ENCODE measurements around the gene PHOSPHO2. TPM values are rescaled to one million over a fixed set of nuclear protein-coding genes. Genes with fewer than 3 reads are reported as not detected.

Gene PHOSPHO2
- total and polyA plus RNA-seq, 2 experiments from 2014 or later, result 8.3 to 8.7 TPM

- H3K4me3 Mint-ChIP-seq, result no peak overlapping the region
- ATAC-seq (no peak), DNase-seq (ENCODE audit: low spot score) (no peak)
- Histone ChIP-seq H3K36me3 (ENCODE audit: insufficient read depth) (0 out of 2 replicates have a peak, but pooled peaks cover 3% of the 10 kb centered on the region), H3K4me1 (ENCODE audit: insufficient read depth) (no peaks in the 10 kb centered on the region), H4K20me1 (replicated peaks; ENCODE audit: insufficient read depth) (0 out of 2 replicates have a peak, but pooled peaks cover 4% of the 10 kb centered on the region), H3K27me3 (ENCODE audit: insufficient read depth) (no peaks in the 10 kb centered on the region), H3F3A (replicated peaks; ENCODE audit: low read depth) (no peaks in the 10 kb centered on the region), H3K27ac (ENCODE audit: low read depth) (no peak overlapping the region), H3K9me2 (ENCODE audit: insufficient read depth) (no peaks in the 10 kb centered on the region), H2AFZ (no peak overlapping the region), H3K4me3 (no peak overlapping the region), H3K79me2 (replicated peaks; ENCODE audit: insufficient read depth) (no peaks in the 10 kb centered on the region), H3K4me2 (no peak overlapping the region)
- no peak overlapping the region for H3K27ac Mint-ChIP-seq
- H3K27me3 Mint-ChIP-seq (ENCODE audit: insufficient read depth, low read depth, poor library complexity), result peaks cover 3% of the 10 kb centered on the region
- no peaks in the 10 kb centered on the region for H3K4me1 Mint-ChIP-seq
- TF ChIP-seq EZH2phosphoT487 (IDR thresholded peaks at IDR 0.05; ENCODE audit: unreplicated experiment) (no peak), JUNB (IDR thresholded peaks at IDR 0.05; ENCODE audit: unreplicated experiment) (no peak), ZNF114 (CRISPR knock-in tag; IDR thresholded peaks at IDR 0.05) (no peak)
- TF ChIP-seq, protein P1, sequence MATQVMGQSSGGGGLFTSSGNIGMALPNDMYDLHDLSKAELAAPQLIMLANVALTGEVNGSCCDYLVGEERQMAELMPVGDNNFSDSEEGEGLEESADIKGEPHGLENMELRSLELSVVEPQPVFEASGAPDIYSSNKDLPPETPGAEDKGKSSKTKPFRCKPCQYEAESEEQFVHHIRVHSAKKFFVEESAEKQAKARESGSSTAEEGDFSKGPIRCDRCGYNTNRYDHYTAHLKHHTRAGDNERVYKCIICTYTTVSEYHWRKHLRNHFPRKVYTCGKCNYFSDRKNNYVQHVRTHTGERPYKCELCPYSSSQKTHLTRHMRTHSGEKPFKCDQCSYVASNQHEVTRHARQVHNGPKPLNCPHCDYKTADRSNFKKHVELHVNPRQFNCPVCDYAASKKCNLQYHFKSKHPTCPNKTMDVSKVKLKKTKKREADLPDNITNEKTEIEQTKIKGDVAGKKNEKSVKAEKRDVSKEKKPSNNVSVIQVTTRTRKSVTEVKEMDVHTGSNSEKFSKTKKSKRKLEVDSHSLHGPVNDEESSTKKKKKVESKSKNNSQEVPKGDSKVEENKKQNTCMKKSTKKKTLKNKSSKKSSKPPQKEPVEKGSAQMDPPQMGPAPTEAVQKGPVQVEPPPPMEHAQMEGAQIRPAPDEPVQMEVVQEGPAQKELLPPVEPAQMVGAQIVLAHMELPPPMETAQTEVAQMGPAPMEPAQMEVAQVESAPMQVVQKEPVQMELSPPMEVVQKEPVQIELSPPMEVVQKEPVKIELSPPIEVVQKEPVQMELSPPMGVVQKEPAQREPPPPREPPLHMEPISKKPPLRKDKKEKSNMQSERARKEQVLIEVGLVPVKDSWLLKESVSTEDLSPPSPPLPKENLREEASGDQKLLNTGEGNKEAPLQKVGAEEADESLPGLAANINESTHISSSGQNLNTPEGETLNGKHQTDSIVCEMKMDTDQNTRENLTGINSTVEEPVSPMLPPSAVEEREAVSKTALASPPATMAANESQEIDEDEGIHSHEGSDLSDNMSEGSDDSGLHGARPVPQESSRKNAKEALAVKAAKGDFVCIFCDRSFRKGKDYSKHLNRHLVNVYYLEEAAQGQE (IDR thresholded peaks at IDR 0.05; ENCODE audit: unreplicated experiment), result no peak
- TF ChIP-seq, protein P2, sequence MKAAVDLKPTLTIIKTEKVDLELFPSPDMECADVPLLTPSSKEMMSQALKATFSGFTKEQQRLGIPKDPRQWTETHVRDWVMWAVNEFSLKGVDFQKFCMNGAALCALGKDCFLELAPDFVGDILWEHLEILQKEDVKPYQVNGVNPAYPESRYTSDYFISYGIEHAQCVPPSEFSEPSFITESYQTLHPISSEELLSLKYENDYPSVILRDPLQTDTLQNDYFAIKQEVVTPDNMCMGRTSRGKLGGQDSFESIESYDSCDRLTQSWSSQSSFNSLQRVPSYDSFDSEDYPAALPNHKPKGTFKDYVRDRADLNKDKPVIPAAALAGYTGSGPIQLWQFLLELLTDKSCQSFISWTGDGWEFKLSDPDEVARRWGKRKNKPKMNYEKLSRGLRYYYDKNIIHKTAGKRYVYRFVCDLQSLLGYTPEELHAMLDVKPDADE (IDR thresholded peaks at IDR 0.05), result no peak
- H3K9me3 Mint-ChIP-seq, result peaks cover 9% of the 10 kb centered on the region; the same call in 2 of the 3 replicates
- peaks cover 19% of the 10 kb centered on the region for H3K36me3 Mint-ChIP-seq (ENCODE audit: low read depth)
Observed at GRCh38 chr2:169709981-169710380, 15.7 kb downstream of the PHOSPHO2 start.

GRCh38 chr2:169711751-169712509, 17.7 kb downstream of the PHOSPHO2 start:
- H3K4me1 ChIP-seq (ENCODE audit: insufficient read depth), result no peaks in the 10 kb centered on the region
- H3K4me3 Mint-ChIP-seq, result no peak overlapping the region
- no peaks in the 10 kb centered on the region for H3K9me2 ChIP-seq (ENCODE audit: insufficient read depth)
- H3K27ac ChIP-seq (ENCODE audit: low read depth), result no peak overlapping the region
- H3K27me3 Mint-ChIP-seq (ENCODE audit: insufficient read depth, low read depth, poor library complexity), result peaks cover 5% of the 10 kb centered on the region
- H3K36me3 ChIP-seq (ENCODE audit: insufficient read depth), result 0 out of 2 replicates have a peak, but pooled peaks cover 3% of the 10 kb centered on the region
- H3K4me3 ChIP-seq, result no peak overlapping the region
- H3K36me3 Mint-ChIP-seq (ENCODE audit: low read depth), result peaks cover 19% of the 10 kb centered on the region
- no peak overlapping the region for H2AFZ ChIP-seq
- no peaks in the 10 kb centered on the region for H3F3A ChIP-seq (replicated peaks; ENCODE audit: low read depth)
- H3K4me2 ChIP-seq, result no peak overlapping the region
- H3K27ac Mint-ChIP-seq, result peak overlapping the region; percentile 69; the same call in 1 of the 2 replicates
- H3K9me3 Mint-ChIP-seq, result peaks cover 9% of the 10 kb centered on the region; the same call in 2 of the 3 replicates
- H3K27me3 ChIP-seq (ENCODE audit: insufficient read depth), result no peaks in the 10 kb centered on the region
- H3K79me2 ChIP-seq (replicated peaks; ENCODE audit: insufficient read depth), result no peaks in the 10 kb centered on the region
- DNase-seq (ENCODE audit: low spot score), result peak; percentile 58
- no peak for ATAC-seq
- 0 out of 2 replicates have a peak, but pooled peaks cover 4% of the 10 kb centered on the region for H4K20me1 ChIP-seq (replicated peaks; ENCODE audit: insufficient read depth)
- peaks cover 7% of the 10 kb centered on the region; the same call in 1 of the 3 replicates for H3K4me1 Mint-ChIP-seq
- TF ChIP-seq EZH2 (IDR thresholded peaks at IDR 0.05; ENCODE audit: low read depth, unreplicated experiment), result no peak
- TF ChIP-seq ZNF462 (CRISPR knock-in tag; IDR thresholded peaks at IDR 0.05), result no peak
